Mesodermal cell (in vitro differentiated cells): Measurements from ENCODE around the gene ESR2.

Experiments
- H3K27ac ChIP-seq: 2 replicates; pipeline ENCODE4 v1.7.0; 2013; ENCODE audit warnings: mild to moderate bottlenecking, low read depth, low read length, moderate library complexity; ENCODE audit not compliant: severe bottlenecking
- H3K36me3 ChIP-seq: 2 replicates; pipeline ENCODE4 v1.7.1; 2013; ENCODE audit warnings: mild to moderate bottlenecking, low read length, moderate library complexity; ENCODE audit not compliant: control insufficient read depth, insufficient read depth
- H3K4me1 ChIP-seq: one replicate; pipeline ENCODE4 v1.7.1; 2013; ENCODE audit warnings: mild to moderate bottlenecking, low read length; ENCODE audit not compliant: insufficient read depth, control insufficient read depth, poor library complexity, severe bottlenecking
- H3K4me3 ChIP-seq: 2 replicates; pipeline ENCODE4 v1.7.0; 2013; ENCODE audit warnings: low read length, control low read depth, mild to moderate bottlenecking; ENCODE audit not compliant: insufficient read depth, poor library complexity, severe bottlenecking; ENCODE audit errors: extremely low read depth
- H3K9me3 ChIP-seq: 2 replicates; pipeline ENCODE4 v1.7.1; 2013; ENCODE audit warnings: mild to moderate bottlenecking, low read length, moderate library complexity; ENCODE audit not compliant: control insufficient read depth
- WGBS, 2 experiments: methylation state at CpG; one replicate each; pipeline ENCODE4 v1.1.5; 2013; ENCODE audit warnings: missing lambda C conversion rate in 2 of 2; ENCODE audit not compliant: insufficient coverage in 2 of 2; 5-methylcytosine and 5-hydroxymethylcytosine counted together

ESR2 gene

DNA sequence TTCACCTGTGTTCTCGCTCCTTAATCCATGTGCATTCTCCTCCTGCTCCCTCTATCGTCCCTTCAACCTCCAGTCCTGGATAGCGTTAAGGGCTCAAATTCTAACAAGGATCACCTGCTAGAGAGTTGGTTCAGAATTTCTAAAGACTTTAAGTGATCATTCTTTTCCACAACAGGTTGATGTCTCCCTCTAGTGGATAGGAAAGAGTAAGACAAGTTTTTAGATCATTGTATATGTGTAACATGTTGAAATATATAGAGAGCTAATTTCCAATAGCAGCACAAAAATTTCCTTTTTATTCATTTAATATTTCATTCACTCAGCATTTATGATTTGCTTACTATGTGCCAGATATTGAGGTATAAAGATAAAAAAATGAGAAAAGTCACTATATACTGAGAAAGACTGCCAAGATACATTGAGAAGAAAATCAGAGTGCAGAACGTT is 9.3 kb upstream of the ESR2 start:
- WGBS, 2 experiments, result 13 to 20% methylated on average over 3 of the region's 4 CpGs
- no peaks in the 10 kb centered on the region for H3K9me3 ChIP-seq
- H3K36me3 ChIP-seq, result no peaks in the 10 kb centered on the region
- H3K4me1 ChIP-seq, result no peaks in the 10 kb centered on the region
- no peak overlapping the region for H3K4me3 ChIP-seq
- no peak overlapping the region for H3K27ac ChIP-seq

GRCh38 chr14:64298773-64299172 is 4.6 kb upstream of the ESR2 start:
- Histone ChIP-seq H3K36me3 (no peaks in the 10 kb centered on the region), H3K27ac (no peak overlapping the region), H3K9me3 (no peaks in the 10 kb centered on the region), H3K4me1 (peaks cover 9% of the 10 kb centered on the region), H3K4me3 (no peak overlapping the region)
- no CpG with 5 or more reads among the region's 1 CpG for WGBS, 2 experiments

GRCh38 chr14:64296561-64296960 is 2.4 kb upstream of the ESR2 start:
- H3K36me3 ChIP-seq, result no peaks in the 10 kb centered on the region
- H3K4me3 ChIP-seq, result no peak overlapping the region

DNA sequence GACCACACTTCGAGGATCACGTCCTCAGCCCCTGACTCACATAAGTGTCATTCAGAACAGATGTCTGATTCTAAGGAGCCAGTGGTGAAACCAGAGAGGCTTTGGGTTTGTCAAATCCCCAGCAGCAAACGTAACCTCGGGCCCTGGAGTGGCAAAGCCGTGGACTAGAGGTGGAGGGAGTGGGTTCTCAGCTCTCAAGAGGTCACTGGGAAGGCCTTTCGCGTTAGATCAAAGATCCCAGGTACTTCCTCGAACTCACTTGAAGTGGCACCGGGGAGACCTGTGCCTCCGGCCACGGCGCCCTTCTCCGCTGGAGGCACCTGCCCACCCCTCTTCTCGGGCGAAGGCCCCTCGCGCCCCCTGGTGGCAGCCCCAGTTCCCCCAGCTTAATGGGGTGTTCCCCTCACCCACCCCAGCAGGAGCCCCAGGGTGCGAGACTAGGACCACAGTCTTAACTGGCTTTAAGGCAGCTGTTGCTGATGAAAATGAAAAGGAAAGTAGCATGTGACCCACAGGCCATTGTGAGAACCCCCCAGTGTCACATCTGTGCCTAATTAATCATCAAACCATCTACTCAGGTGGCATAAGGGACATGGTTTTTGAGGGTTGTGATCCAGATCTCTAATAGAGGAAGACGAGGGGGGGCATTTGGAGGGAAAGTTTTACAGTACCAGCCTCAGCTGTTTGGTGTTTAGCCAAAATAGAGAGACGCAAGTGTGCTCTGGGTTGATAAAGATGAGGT is 672 bp upstream of the ESR2 start:
- 10 to 18% methylated on average over 13 to 15 of the region's 20 CpGs for WGBS, 2 experiments
- Histone ChIP-seq H3K27ac (no peak overlapping the region), H3K9me3 (no peaks in the 10 kb centered on the region), H3K4me1 (peaks cover 9% of the 10 kb centered on the region), H3K36me3 (no peaks in the 10 kb centered on the region), H3K4me3 (peak overlapping the region; percentile 33)

More at GRCh38 chr14:64296561-64296960, 2.4 kb upstream of the ESR2 start:
- no peaks in the 10 kb centered on the region for H3K9me3 ChIP-seq
- peaks cover 9% of the 10 kb centered on the region for H3K4me1 ChIP-seq
- no peak overlapping the region for H3K27ac ChIP-seq

- Histone ChIP-seq H3K4me3 (no peak overlapping the region), H3K9me3 (no peaks in the 10 kb centered on the region), H3K27ac (no peak overlapping the region), H3K4me1 (peaks cover 9% of the 10 kb centered on the region), H3K36me3 (no peaks in the 10 kb centered on the region)
- WGBS, 2 experiments, result no CpG with 5 or more reads among the region's 3 CpGs
Observed at GRCh38 chr14:64292197-64292596, 2.0 kb downstream of the ESR2 start.

DNA sequence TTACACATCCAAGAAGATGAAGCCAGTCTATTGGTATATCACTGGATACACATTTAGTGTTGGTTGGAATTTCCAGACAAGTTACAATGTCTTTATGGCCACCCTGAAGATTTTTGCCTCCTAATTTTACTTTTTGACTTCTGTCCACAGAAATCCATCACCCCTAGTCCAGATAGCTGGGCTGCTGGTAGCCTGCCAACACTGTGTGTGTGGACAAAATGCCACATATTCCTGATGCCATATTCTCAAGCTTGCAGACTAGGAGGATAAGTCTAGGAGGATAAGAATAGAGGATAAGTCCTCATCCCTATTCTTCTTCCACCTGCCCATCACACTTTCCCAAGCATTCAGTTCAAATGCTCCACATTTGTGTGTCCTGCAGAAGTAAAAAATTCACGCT is 4.6 kb downstream of the ESR2 start:
- H3K9me3 ChIP-seq, result no peaks in the 10 kb centered on the region
- no peaks in the 10 kb centered on the region for H3K36me3 ChIP-seq
- peaks cover 8% of the 10 kb centered on the region for H3K4me1 ChIP-seq
- H3K4me3 ChIP-seq, result no peak overlapping the region
- no CpG with 5 or more reads among the region's 1 CpG for WGBS, 2 experiments
- no peak overlapping the region for H3K27ac ChIP-seq

DNA sequence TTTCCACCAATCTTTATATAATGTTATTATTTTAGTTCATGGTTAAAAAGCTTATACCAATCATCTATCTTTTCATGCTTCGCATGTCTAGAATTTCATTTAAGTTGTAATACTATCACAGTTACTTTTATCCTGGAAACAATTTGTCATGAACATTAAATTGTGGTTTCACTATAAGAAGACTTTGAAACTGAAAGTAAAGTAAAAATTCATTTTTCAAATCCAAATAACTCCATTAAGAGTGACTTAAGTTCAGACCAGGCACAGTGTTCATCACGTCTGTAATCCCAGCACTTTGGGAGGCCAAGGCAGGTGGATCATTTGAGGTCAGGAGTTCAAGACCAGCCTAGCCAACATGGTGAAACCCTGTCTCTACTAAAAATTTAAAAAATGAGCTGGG is 12.4 kb downstream of the ESR2 start:
- no peak overlapping the region for H3K27ac ChIP-seq
- H3K4me1 ChIP-seq, result no peaks in the 10 kb centered on the region
- 90 to 91% methylated on average over 1 of the region's 2 CpGs for WGBS, 2 experiments
- no peaks in the 10 kb centered on the region for H3K36me3 ChIP-seq
- no peaks in the 10 kb centered on the region for H3K9me3 ChIP-seq
- H3K4me3 ChIP-seq, result no peak overlapping the region

DNA sequence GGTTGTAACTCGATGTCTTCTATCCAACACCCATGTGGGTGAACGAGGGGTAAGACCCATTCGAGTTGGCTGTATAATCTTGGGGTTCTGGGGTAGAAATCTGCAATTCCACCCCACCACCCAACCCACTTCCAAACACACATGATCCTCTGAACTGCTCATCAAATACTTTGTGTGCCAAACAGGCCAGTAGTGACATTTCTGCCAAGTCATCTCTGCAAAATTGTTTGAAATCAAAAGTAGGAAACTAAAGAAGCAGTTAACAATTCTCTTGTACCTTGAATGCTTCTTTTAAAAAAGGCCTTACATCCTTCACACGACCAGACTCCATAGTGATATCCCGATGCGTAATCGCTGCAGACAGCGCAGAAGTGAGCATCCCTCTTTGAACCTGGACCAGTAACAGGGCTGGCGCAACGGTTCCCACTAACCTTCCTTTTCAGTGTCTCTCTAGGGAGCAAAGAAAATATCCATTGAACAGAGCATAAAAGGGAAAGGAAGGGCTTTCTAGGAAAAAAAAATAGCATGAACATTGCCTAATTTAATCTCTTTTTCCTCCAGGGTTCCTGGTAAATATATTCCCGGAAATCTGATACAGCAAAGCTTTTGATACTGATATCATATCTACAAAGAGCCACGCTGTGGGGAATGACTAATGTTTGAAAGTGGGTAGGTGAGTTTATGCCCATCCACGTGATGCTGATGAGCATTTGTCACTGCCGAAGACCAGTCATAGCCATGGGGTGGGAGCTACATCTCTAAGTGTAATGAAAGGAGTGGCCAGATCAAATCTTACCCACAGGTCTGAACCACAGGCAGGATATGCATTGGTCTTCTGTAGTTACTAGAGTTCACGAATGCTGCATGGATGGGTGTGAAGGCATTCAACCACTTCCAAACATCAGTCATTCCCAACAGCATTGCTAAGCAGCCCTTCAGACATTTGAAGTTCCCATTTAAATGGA is 14.2 kb downstream of the ESR2 start:
- H3K9me3 ChIP-seq, result no peaks in the 10 kb centered on the region
- WGBS, 2 experiments, result 92% methylated on average over 11 of the region's 15 CpGs; no CpG with 5 or more reads in 1 of the 2 experiments
- H3K36me3 ChIP-seq, result no peaks in the 10 kb centered on the region
- H3K4me1 ChIP-seq, result no peaks in the 10 kb centered on the region
- H3K27ac ChIP-seq, result no peak overlapping the region
- H3K4me3 ChIP-seq, result no peak overlapping the region

DNA sequence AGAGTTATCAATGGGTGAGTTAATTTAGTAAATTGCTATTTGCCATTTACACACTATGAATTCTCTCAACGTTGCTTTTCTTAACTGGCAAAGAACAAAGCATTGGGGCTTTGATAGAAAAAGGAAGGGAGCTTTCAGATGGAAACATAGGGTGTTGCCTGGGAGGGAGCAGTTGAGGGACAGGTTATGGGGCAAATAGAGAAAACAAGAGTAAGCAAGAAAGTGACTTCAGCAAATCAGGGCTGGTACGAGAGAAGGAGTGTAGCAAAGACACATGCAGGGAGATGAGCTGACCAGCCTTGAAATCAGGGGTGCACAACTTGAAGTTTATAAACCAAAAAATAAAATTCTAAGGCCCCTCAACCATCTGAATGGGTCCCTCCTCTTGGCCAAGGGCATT is 15.7 kb downstream of the ESR2 start:
- 63 to 67% methylated on average over 1 of the region's 2 CpGs for WGBS, 2 experiments
- H3K27ac ChIP-seq, result no peak overlapping the region

GRCh38 chr14:64272019-64272418 is 22.2 kb downstream of the ESR2 start:
- H3K27ac ChIP-seq, result no peak overlapping the region
- H3K4me3 ChIP-seq, result no peak overlapping the region
- no peaks in the 10 kb centered on the region for H3K36me3 ChIP-seq
- no peaks in the 10 kb centered on the region for H3K9me3 ChIP-seq
- no peaks in the 10 kb centered on the region for H3K4me1 ChIP-seq

More for the DNA sequence above, 15.7 kb downstream of the ESR2 start:
- Histone ChIP-seq H3K4me1 (no peaks in the 10 kb centered on the region), H3K36me3 (no peaks in the 10 kb centered on the region), H3K4me3 (no peak overlapping the region), H3K9me3 (no peaks in the 10 kb centered on the region)

DNA sequence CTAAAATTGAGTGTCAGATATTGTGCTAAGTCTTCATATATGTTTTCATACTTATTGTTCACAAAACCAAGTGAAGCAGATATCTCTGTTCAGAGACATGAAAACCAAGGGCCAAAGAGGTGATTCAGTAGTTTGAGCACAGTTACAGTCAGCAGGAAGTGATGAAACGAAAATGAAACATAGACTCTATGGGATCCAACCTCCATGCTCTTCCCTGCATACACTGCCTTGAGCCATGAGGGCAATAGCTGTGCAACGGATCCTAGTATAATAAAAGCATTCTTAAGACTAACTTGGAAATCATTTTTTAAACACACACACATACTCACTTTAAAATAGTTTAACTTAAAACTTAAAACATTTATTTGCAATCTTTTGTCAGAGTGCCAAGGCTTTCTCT is 27.9 kb downstream of the ESR2 start:
- Histone ChIP-seq H3K4me3 (no peak overlapping the region), H3K4me1 (no peaks in the 10 kb centered on the region), H3K36me3 (no peaks in the 10 kb centered on the region), H3K9me3 (no peaks in the 10 kb centered on the region), H3K27ac (no peak overlapping the region)
- WGBS, 2 experiments, result 71% methylated on average over 2 of the region's 2 CpGs; no CpG with 5 or more reads in 1 of the 2 experiments
